ENCODE data around the gene INTS1.
A peak's percentile ranks its signal among the peaks of the same experiment; 100 is the strongest.

The INTS1 gene

DNA sequence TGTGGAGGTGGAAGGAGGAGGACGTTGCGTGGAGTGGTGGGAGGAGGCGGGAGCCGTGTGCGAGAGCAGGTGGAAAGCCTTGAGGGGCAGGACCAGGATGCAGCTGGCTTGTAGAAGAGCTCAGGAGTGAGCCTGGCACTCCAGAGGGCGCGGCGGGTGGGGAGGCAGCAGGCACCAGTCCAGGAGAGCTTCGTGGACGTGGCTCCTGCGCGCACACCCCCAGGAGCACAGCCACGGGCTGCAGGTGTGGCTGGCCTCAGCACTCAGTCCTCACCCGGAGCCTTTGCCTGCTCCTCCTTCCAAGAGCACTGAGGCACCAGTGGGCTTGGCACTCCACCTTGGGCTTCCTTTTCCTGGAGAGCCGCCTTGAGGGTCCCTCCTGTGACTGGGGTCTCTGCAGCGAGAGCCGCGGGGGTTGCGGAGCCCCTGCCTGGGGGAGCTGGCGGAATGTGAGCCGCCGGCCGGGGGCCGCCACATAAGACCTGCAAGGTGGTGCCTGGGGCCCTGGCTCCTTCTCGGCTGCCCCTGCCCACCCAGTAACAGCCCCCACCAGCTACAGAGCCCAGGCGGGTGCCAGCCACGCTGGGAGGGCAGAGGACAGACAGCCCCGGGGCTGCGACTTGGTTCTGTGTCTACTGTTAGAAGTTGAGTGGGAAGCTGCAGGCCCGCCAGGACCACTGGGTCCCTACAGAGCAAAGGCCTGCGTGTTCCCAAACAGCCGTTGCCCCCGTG, 37.4 kb upstream of the INTS1 start:
- DNase-seq: no peak

DNA sequence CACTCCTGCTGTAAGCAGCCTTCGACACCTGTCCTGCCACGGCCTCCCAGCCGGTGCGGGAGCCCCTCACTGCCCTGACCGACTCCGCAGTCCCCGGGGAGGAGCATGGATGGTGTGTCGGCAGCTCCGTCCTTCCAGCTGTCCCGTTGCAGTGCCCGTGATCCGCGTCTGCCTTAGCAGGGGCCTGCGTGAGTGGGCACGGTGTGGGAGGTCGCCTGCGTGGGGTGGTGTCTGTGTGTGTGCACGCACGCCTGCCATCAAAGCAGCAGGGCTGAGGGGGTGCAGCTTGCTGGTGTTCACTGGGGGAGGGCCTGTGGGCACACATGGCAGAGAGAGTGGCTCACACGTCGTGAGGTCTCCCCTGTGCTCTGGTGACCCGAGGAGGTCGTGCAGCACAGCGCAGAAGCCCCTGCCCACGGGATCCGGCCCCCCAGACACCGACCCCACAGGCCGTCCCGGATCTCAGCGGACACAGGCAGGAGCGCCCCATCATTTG, 36.6 kb upstream of the INTS1 start:
- DNase-seq: no peak

GRCh38 chr7:1539882-1540775, 35.9 kb upstream of the INTS1 start:
- no peak for DNase-seq

DNA sequence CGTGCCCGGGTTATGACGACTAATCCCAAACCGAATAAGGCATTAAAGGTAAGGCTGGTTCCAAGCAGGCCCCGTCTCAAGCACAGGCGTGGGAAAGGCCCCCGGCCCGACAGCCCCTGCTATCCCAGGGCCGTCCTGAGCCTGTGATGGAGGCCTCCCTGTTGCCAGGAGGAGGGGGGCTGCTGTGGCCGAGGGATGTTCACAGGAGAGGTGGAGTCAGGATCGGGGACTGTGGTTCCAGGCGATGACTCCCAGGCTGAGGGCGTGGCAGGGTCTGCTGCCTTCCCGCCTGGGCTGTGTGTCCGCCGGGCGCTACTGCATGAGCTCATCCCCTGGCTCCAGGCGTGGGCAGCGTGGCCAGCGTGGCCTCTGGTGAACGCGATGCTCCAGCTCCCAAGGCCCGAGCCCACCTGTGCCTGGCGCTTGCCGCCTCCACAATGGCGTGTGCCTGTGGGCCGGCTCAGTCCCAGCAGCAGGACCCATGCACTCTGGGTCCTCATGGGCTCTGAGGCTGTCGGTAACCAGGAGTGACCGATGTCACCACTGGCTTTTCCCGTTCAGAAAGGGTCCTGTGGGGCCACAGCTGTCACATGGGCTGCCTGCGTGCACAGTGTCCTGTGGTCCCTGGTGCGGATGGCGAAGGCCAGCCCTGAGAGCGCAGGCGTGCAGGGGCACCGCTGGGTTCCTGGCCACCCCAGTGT, 35.1 kb upstream of the INTS1 start:
- DNase-seq: no peak

DNA sequence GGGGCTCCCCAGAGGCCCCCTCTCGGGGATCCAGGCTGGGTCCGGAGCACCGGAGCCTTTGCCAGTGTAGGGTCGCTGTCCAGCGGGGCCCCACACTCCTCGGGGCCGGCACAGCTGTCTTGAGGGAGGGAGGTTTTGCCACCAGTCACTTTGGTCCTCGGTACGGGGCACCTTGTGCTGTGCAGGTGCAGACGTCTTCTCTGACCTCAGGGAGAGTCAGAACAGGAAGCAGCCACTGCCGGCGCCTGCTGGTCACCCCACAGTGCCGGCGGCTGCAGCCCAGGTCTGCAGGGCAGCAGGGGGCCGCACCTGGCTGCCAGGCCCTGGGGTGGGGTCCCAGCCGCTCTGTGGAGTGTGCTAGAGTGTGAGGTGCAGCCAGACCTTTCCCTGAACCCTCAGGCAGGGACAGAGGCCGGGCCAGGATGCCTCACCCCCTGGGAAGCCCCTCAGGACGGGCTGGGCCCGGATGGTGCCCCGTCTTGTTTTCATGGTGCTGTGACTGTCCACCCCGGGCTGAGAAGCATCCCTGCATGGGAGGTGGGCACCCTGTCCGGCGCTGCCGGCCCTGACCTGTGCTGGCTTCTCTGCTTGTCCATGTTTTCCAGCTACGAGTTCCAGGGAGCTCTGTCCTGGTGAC, 34.5 kb upstream of the INTS1 start:
- DNase-seq: no peak

- DNase-seq: no peak
These were observed 33.6 kb upstream of the INTS1 start for GRCh38 chr7:1537535-1538412.

DNA sequence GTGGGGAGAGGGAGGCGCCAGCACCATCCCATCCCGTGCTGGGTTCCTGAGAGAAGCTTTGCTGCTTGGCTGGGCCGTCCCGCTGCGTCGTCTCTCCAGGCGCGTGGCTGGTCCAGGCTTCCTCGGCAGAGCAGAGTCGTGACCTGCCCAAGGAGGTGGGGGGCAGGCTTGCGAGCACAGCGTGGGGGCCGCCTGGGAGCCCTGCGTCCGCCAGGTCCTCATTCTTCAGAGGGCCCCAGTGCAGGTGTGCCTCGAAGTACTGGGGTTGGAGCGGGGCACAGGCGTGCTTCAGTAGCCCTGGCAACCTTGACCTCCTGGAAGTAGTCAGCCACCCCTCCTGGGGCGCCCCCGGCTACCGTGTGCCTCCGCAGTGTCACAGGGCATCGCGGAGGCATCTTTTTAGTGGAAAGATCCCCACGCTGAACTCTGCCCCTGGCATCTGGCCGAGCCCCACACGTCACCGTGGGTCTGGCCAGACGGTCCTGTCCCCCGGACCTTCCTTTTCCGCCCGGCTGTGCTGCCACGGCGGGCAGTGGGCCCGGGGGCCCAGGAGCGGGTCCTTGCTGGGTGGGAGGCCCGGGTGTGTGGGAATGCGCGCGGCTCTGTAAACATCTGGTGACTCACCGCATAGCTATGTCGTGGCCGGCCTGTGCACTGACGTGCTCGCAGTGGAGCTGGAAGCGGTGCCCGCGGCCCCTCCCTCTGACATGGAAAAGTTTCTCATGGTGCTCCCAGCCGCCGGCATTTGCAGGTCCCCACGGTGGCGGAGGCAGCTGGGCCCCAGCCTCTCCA, 32.8 kb upstream of the INTS1 start:
- no peak for DNase-seq

DNA sequence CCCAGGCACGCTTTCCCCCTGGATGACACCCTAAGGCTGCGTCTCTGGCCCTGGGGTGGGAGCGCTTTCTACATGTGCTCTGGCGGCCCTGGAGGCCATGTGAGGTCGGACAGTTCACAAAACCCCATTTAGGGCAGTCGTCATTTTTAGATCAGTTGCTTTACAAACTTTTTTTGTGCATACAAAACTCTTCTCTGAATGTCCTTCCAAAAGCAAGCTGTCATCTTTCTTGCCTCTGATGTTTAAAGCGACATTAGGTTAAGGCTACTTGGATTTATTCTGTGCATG, 32.2 kb upstream of the INTS1 start:
- no peak for DNase-seq

DNA sequence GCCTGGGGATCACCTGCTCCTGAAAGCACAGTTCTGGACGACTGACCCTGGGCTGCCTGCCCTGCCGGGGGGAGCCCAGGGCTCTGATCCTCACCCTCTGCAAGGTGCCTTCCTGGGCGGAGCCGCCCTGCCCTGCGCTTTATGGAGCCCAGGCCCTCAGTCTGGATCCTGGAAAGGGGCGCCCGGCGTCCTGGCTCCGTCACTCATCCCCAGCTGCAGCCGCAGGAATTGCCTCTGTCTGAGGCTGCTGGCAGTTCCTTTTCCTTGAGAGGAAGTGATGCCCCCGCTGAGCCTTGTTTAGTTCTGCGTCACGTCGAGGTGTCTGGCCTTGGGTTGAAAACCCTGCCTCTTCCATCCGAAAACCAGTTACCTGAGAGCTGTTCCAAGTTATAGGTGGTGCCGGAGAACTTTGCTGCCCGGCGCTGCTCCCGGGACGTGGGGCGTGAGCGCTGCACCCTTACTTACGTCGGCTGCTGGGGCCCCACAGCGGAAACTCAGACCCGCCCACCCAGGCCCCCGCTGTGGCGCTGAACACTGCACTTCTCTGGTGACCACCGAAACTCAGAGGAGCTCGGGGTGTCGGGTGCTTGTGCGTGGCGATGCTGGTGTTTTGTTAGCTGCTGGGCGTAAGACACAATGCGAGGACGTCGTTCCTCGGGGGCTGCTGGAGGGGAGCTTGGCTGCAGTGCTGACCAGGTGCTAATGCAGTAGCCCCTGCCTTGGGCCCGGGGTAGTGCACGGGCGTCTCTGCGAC, 31.7 kb upstream of the INTS1 start:
- DNase-seq: no peak

- DNase-seq: no peak
These were observed 30.9 kb upstream of the INTS1 start for GRCh38 chr7:1535100-1535458.

- no peak for DNase-seq
These were observed 30.3 kb upstream of the INTS1 start for GRCh38 chr7:1534330-1535099.

DNA sequence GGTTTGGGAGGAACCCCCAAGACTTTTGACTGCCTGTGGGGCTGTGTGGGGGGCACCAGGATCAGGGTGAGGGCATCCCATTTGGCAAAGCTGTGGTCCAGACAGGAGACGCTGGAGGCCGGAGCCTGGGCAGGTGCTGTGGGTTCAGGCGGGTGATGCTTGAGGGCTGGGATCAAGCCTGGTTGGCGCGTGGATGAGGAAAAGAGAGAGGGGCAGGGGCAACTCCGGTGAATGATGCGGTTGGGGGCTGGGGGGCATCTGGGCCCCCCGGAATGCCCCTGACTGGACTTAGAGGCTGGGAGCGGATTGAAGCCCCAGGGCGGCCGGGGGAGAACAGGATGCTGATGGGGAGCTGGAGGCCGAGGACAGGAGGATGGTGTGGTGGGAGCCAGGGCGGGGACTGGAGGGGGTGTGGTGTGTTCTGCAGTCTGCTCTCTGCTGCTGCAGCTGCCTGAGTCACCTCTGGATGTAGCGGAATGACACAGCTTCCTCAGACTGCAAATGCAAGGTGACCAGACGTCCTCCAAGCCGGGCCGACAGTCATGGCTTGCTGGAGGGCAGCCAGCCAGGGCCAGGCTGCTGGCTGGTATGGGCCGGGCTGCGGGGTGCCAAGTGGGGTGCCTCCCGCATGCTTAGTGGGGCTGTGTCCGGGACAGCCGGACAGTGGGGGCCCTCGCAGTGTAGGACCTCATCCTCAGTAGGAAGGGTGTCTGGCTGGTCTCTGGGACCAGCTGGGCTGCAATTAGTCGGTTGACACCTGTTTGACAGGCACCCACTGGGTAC, 29.5 kb upstream of the INTS1 start:
- DNase-seq: no peak

DNA sequence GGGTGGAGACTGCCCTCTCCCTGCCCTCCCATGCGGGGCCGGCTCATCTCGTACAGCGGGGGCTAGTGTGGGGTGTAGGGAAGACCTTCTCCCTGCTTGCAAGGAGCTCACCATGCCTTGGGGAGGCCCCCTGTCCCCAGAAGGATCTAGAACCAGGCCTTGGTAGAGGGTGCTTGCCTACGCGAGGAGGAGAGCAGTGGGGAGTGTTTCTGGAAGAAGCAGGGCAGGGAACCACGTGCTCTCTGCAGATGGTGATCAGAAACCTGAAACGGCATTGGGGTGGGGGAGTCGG, 29.0 kb upstream of the INTS1 start:
- no peak for DNase-seq

GRCh38 chr7:1532456-1533254, 28.5 kb upstream of the INTS1 start:
- peak; percentile 74 for DNase-seq

DNA sequence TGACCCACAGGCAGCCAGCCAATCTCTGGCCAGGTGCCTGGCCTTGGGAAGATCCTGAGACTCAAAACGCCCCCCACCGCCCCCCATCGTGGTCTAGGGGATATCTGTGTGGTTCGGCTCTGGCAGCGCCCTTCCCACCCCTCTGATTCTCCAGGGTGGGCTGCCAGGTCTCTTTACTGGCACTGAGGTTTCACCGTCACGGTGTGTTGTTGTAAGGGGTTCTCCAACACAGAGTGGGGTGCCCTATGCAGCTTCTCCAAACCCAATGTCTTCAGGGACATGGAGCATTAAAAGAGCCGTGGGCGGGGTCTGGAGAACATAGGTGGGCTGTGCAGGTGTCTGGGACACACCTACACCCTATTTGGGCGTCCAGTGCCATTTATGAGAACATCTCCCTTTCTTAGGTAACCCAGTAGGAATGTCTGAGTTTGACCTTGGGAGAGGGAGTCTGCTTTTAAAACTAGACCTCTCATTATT, 27.8 kb upstream of the INTS1 start:
- DNase-seq: peak; percentile 48

DNA sequence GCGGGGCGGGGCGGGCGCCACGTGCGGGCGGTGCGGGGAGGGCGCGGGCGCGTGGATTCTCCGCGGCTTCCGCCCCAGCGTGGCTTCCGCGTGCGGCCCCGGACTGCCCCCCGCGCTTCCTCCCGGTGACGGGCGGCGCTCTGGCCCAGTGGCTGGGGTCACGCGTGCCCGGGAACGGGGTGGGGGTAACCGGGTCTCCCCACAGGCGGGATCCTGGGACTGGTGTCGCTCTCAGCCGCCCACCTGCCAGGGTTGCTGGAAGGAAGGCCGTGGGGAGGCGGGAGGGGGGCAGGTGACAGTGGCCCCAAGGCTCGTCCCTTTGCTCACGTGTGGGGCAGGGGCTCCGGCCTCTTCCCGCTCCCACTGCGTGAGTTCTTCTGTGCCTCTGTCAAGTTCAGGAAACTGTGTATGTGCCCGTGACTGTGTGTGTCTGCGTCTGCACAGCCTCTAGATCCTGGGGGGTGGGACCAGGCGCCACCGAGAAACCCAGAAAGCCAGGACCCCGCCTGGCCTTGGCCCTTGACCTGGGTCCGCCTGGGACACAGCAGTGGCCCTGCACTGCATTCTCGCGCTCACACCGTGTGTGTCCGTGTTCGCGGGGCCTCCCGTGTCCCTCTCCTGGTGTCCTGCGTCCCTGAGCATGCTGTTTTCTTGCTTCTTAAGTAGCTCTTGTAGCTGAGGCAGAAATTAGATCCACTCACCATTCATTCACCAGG, 27.2 kb upstream of the INTS1 start:
- DNase-seq: peak; percentile 70

- no peak for DNase-seq
These were observed 26.7 kb upstream of the INTS1 start for GRCh38 chr7:1530946-1531262.

All from activated T-cell treated with anti-CD3 and anti-CD28 coated beads, Interleukin-2, amount 50 U/mL, for 1 hour (primary cell).